Endodermal cell (in vitro differentiated cells): ENCODE measurements around the gene RPS6KA2. TPM values are rescaled to one million over a fixed set of nuclear protein-coding genes. Genes with fewer than 3 reads are reported as not detected.
"Not testable (repeated sequence)": the region's sequence is repeated elsewhere in the genome, so short reads cannot be mapped to it uniquely, and the experiment has no call there.

Source experiments
- DNase-seq: peaks from one replicate; pipeline ENCODE4 v3.0.0-alpha.2; 2017
- H3K27ac ChIP-seq: 2 replicates; pipeline ENCODE4 v1.5.1; 2013; ENCODE audit warnings: mild to moderate bottlenecking, low read depth, low read length, moderate library complexity
- H3K27me3 ChIP-seq: 2 replicates; pipeline ENCODE4 v1.6.1; 2013; ENCODE audit warnings: mild to moderate bottlenecking, low read length, moderate library complexity; ENCODE audit not compliant: insufficient read depth, control insufficient read depth, poor library complexity, severe bottlenecking
- H3K36me3 ChIP-seq: 2 replicates; pipeline ENCODE4 v1.7.0; 2013; ENCODE audit warnings: mild to moderate bottlenecking, low read length, moderate library complexity; ENCODE audit not compliant: control insufficient read depth, insufficient read depth
- H3K4me1 ChIP-seq: one replicate; pipeline ENCODE4 v1.7.0; 2013; ENCODE audit warnings: low read length; ENCODE audit not compliant: control insufficient read depth, insufficient read depth
- H3K4me3 ChIP-seq: 2 replicates; pipeline ENCODE4 v1.5.1; 2013; ENCODE audit warnings: mild to moderate bottlenecking, low read length, moderate library complexity
- H3K9ac ChIP-seq: 2 replicates; pipeline ENCODE4 v1.6.1; 2013; ENCODE audit warnings: mild to moderate bottlenecking, low read length, moderate library complexity; ENCODE audit not compliant: poor library complexity, severe bottlenecking; ENCODE audit errors: extremely low read depth
- H3K9me3 ChIP-seq: 2 replicates; pipeline ENCODE4 v1.6.1; 2013; ENCODE audit warnings: mild to moderate bottlenecking, low read length, moderate library complexity; ENCODE audit not compliant: control insufficient read depth
- H3K27ac Mint-ChIP-seq: 2 replicates; pipeline ENCODE4 v1.8.0; 2020; ENCODE audit warnings: mixed read lengths
- H3K27me3 Mint-ChIP-seq: 2 replicates; pipeline ENCODE4 v1.8.0; 2021; ENCODE audit warnings: mild to moderate bottlenecking, mixed read lengths; ENCODE audit not compliant: insufficient read depth
- H3K36me3 Mint-ChIP-seq: 2 replicates; pipeline ENCODE4 v1.8.0; 2020; ENCODE audit warnings: low read depth, mixed read lengths
- H3K4me1 Mint-ChIP-seq: 2 replicates; pipeline ENCODE4 v1.8.0; 2020; ENCODE audit warnings: mixed read lengths
- H3K4me3 Mint-ChIP-seq: 2 replicates; pipeline ENCODE4 v1.8.0; 2020; ENCODE audit warnings: mild to moderate bottlenecking, moderate library complexity, mixed read lengths
- H3K9me3 Mint-ChIP-seq: 2 replicates; pipeline ENCODE4 v1.8.0; 2020; ENCODE audit warnings: mild to moderate bottlenecking, mixed read lengths
- CTCF ChIP-seq: fragments of 200-600 bp; sonication (generic); conservative IDR thresholded peaks from 2 replicates; pipeline ENCODE4 v1.5.0; 2021; ENCODE audit warnings: antibody characterized with exemption, mild to moderate bottlenecking
- WGBS, 2 experiments: methylation state at CpG; one replicate each; pipeline versions ENCODE4 v1.1.5 to v1.1.7; 2013; ENCODE audit warnings: missing lambda C conversion rate in 2 of 2, mixed read lengths in 1 of 2; ENCODE audit not compliant: insufficient coverage in 1 of 2, insufficient read length in 1 of 2; 5-methylcytosine and 5-hydroxymethylcytosine counted together
- total RNA-seq, 2 donors: library from RNA; stranded (reverse); fragmentation: NEBNext Ultra II Directional in 1 of 2; extraction: Animal tissue kit (Norgen Biotek cat#: 25700) in 1 of 2; gene quantifications; 2 replicates in 1 of 2; 3 replicates in 1 of 2; pipeline ENCODE4 v1.2.1, GENCODE V29; 2021

The RPS6KA2 gene
- total RNA-seq, 2 donors from 2014 or later, result 17.9 to 23.9 TPM

DNA sequence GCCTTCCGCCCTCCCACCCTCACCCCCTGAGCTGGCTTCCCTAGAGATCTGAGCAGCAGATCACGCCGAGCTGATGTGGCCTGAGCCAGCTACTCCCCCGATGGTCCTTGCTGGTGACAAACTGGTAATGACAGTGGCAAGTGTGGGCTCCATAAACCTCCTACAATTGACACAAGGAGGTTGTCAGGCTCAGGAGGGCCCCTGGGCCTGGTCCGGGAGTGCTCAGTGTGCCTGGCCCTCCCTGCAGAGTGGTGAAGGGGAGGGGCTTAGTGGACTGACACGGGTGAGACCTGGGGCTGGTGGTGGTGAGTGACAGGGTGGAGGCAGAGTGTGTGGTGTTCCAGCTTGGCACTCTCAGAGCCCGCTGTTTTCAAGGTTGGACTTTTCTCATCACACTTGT, 221.7 kb downstream of the RPS6KA2 start:
- no peaks in the 10 kb centered on the region for H3K9me3 Mint-ChIP-seq
- no peaks in the 10 kb centered on the region for H3K9me3 ChIP-seq
- H3K27me3 ChIP-seq, result no peaks in the 10 kb centered on the region
- H3K4me3 ChIP-seq, result no peak overlapping the region
- 81% methylated on average over 4 to 7 of the region's 7 CpGs for WGBS, 2 experiments
- no peak overlapping the region for H3K27ac Mint-ChIP-seq
- no peak overlapping the region for H3K27ac ChIP-seq
- peak; percentile 46 for DNase-seq
- no peaks in the 10 kb centered on the region for H3K27me3 Mint-ChIP-seq
- no peaks in the 10 kb centered on the region for H3K36me3 ChIP-seq
- peaks cover 2% of the 10 kb centered on the region for H3K36me3 Mint-ChIP-seq
- H3K4me1 ChIP-seq, result no peaks in the 10 kb centered on the region
- peaks cover 10% of the 10 kb centered on the region for H3K4me1 Mint-ChIP-seq
- H3K9ac ChIP-seq, result no peak overlapping the region
- no peak overlapping the region for H3K4me3 Mint-ChIP-seq
- TF ChIP-seq CTCF, result no peak

DNA sequence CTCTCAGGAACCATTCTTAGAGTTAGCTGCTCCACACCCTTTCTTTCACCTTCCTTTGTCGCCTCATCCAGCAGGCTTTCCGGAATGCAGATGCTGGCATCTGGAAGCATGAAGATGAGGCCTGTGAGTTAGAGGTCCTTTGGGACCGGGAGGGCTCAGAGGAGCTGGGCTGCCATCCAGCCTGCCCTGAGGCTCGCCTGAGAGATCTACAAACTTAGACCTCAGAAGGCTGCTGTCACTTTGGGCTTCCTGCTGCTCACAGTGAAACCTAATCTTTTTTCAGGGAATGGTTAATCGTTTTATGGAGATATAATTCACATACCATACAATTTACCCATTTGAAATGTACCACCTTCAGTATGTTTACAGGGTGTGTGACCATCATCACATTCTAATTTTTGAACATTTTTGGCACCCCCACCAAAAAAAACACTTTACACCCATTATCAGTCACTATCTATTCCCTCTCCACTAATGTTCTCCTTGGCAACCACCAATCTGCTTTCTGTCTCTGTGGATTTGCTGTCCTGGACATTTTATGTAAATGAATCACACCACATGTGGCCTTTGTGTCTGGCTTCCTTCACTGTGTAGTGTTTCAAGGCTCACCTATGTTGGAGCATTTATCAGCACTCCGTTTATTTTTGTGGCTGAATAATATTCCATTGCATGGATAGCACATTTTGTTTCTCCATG, 224.3 kb downstream of the RPS6KA2 start:
- DNase-seq, result peak; percentile 41
- Mint-ChIP-seq H3K9me3 (peaks cover 5% of the 10 kb centered on the region), H3K4me1 (peaks cover 1% of the 10 kb centered on the region), H3K36me3 (no peaks in the 10 kb centered on the region), H3K27me3 (peaks cover 10% of the 10 kb centered on the region), H3K4me3 (no peak overlapping the region), H3K27ac (no peak overlapping the region)
- Histone ChIP-seq H3K9ac (no peak overlapping the region), H3K4me1 (no peaks in the 10 kb centered on the region), H3K27me3 (no peaks in the 10 kb centered on the region), H3K9me3 (no peaks in the 10 kb centered on the region), H3K36me3 (no peaks in the 10 kb centered on the region), H3K27ac (no peak overlapping the region), H3K4me3 (no peak overlapping the region)
- WGBS, 2 experiments, result 87% methylated on average over 4 to 6 of the region's 6 CpGs
- TF ChIP-seq CTCF, result no peak

DNA sequence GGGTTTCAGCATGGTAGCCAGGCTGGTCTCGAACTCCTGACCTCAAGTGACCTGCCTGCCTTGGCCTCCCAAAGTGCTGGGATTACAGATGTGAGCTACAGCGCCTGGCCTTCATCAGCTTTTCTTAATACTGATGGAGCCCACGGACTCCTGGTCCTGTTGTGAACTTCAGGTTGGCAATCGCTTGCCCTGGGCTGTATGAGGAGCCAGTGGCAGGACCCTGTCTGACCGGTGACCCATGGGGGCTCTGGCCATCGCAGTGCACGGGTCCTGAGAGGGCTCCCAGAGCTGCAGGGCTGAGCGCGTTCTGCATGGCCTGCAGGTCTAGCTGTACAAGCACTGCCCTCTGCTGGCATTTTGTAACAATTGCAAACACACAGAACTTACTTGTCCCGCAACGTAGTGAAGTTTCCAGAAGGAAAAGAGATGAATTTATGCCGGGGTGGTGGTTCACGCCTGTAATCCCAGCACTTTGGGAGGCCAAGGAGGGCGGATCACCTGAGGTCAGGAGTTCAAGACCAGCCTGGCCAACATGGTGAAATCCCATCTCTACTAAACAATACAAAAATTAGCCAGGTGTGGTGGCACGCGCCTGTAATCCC, 226.3 kb downstream of the RPS6KA2 start:
- not testable (repeated sequence) for H3K27me3 ChIP-seq, H3K4me1 Mint-ChIP-seq, H3K4me3 ChIP-seq, H3K9me3 Mint-ChIP-seq, H3K9ac ChIP-seq, H3K27ac ChIP-seq, H3K36me3 ChIP-seq, H3K9me3 ChIP-seq, H3K27me3 Mint-ChIP-seq, H3K36me3 Mint-ChIP-seq, H3K27ac Mint-ChIP-seq, H3K4me3 Mint-ChIP-seq, H3K4me1 ChIP-seq
- TF ChIP-seq CTCF, result peak; percentile 86
- 38 to 43% methylated on average over 4 to 16 of the region's 16 CpGs for WGBS, 2 experiments
- DNase-seq, result peak; percentile 84
